Neutrophil (primary cell): Measurements from ENCODE around the gene EPPIN.
"Not testable (repeated sequence)": the region's sequence is repeated elsewhere in the genome, so short reads cannot be mapped to it uniquely, and the experiment has no call there.

Experiments
- H3K27ac ChIP-seq: fragments of 200-600 bp; sonication (generic); 2 replicates; pipeline ENCODE4 v1.5.1; 2016; ENCODE audit warnings: mild to moderate bottlenecking, moderate library complexity
- H3K27me3 ChIP-seq: fragments of 200-600 bp; sonication (generic); 2 replicates; pipeline ENCODE4 v1.6.0; 2016; ENCODE audit warnings: mild to moderate bottlenecking
- H3K36me3 ChIP-seq: fragments of 200-600 bp; sonication (generic); 2 replicates; pipeline ENCODE4 v1.5.1; 2017
- H3K4me1 ChIP-seq, 2 experiments: fragments of 200-600 bp in 1 of 2; sonication (generic) in 1 of 2; 1 replicate in 1 of 2; 2 replicates in 1 of 2; pipeline versions ENCODE4 v1.5.1 to v1.6.1; 2013 to 2016; ENCODE audit warnings: low read depth in 1 of 2, low read length in 1 of 2, mild to moderate bottlenecking in 1 of 2, moderate library complexity in 1 of 2; ENCODE audit not compliant: control insufficient read depth in 1 of 2, insufficient read depth in 1 of 2
- H3K4me3 ChIP-seq, 2 experiments: fragments of 200-600 bp in 1 of 2; sonication (generic) in 1 of 2; 1 replicate in 1 of 2; 2 replicates in 1 of 2; pipeline ENCODE4 v1.5.1; 2013 to 2016; ENCODE audit warnings: low read depth in 1 of 2, low read length in 1 of 2, mild to moderate bottlenecking in 1 of 2, moderate library complexity in 1 of 2
- H3K9me3 ChIP-seq: fragments of 200-600 bp; sonication (generic); 2 replicates; pipeline ENCODE4 v1.5.1; 2016
- CTCF ChIP-seq: fragments of 200-600 bp; sonication (generic); IDR thresholded peaks from 2 replicates; pipeline ENCODE4 v1.5.1; 2016; ENCODE audit warnings: antibody characterized with exemption

Gene EPPIN

GRCh38 chr20:45588800-45589199 lies 41.6 kb upstream of the EPPIN start:
- Histone ChIP-seq H3K36me3 (no peaks in the 10 kb centered on the region), H3K4me3 (no peak overlapping the region), H3K27me3 (peaks cover 22% of the 10 kb centered on the region), H3K4me1 (no peaks in the 10 kb centered on the region), H3K9me3 (no peaks in the 10 kb centered on the region), H3K27ac (no peak overlapping the region)
- TF ChIP-seq CTCF: no peak

- H3K4me1 ChIP-seq, H3K27ac ChIP-seq, H3K36me3 ChIP-seq, H3K4me3 ChIP-seq, H3K9me3 ChIP-seq: not testable (repeated sequence)
- peaks cover 36% of the 10 kb centered on the region for H3K27me3 ChIP-seq
Measured at GRCh38 chr20:45585986-45586385, 38.8 kb upstream of the EPPIN start.

GRCh38 chr20:45584294-45584693 lies 37.1 kb upstream of the EPPIN start:
- H3K4me3 ChIP-seq, H3K4me1 ChIP-seq, H3K36me3 ChIP-seq, H3K27ac ChIP-seq, H3K9me3 ChIP-seq: not testable (repeated sequence)
- H3K27me3 ChIP-seq: peaks cover 39% of the 10 kb centered on the region

- no peaks in the 10 kb centered on the region for H3K4me1 ChIP-seq
- H3K27me3 ChIP-seq: peaks cover 46% of the 10 kb centered on the region
- no peaks in the 10 kb centered on the region for H3K9me3 ChIP-seq
- no peaks in the 10 kb centered on the region for H3K36me3 ChIP-seq
- H3K27ac ChIP-seq: no peak overlapping the region
- TF ChIP-seq CTCF: no peak
- no peak overlapping the region for H3K4me3 ChIP-seq
Measured at GRCh38 chr20:45583502-45583901, 36.3 kb upstream of the EPPIN start.

- no peaks in the 10 kb centered on the region for H3K4me1 ChIP-seq
- H3K9me3 ChIP-seq: no peaks in the 10 kb centered on the region
- H3K27ac ChIP-seq: no peak overlapping the region
- TF ChIP-seq CTCF: no peak
- H3K4me3 ChIP-seq: no peak overlapping the region
- no peaks in the 10 kb centered on the region for H3K36me3 ChIP-seq
- H3K27me3 ChIP-seq: peaks cover 48% of the 10 kb centered on the region
Measured at GRCh38 chr20:45581702-45582101, 34.5 kb upstream of the EPPIN start.

GRCh38 chr20:45579184-45579583 lies 32.0 kb upstream of the EPPIN start, which contains the start of gene WFDC8:
TSS of gene WFDC8 (minus strand) at chr20:45579284. CDS start at chr20:45579247, 37 bp downstream.
- TF ChIP-seq CTCF: no peak

GRCh38 chr20:45578231-45578630 lies 31.0 kb upstream of the EPPIN start:
- Histone ChIP-seq H3K4me1 (no peaks in the 10 kb centered on the region), H3K27ac (no peak overlapping the region), H3K4me3 (no peak overlapping the region), H3K36me3 (no peaks in the 10 kb centered on the region), H3K27me3 (peaks cover 38% of the 10 kb centered on the region), H3K9me3 (no peaks in the 10 kb centered on the region)
- TF ChIP-seq CTCF: no peak

More at GRCh38 chr20:45579184-45579583, 32.0 kb upstream of the EPPIN start, which contains the start of gene WFDC8:
- H3K4me1 ChIP-seq: no peaks in the 10 kb centered on the region
- no peaks in the 10 kb centered on the region for H3K9me3 ChIP-seq
- H3K27me3 ChIP-seq: peaks cover 45% of the 10 kb centered on the region
- H3K36me3 ChIP-seq: no peaks in the 10 kb centered on the region
- no peak within 1 kb of the TSS for H3K27ac ChIP-seq
- H3K4me3 ChIP-seq: no peak within 1 kb of the TSS
